Endothelial cell of umbilical vein (primary cell): ENCODE results near the gene TUT7. TPM values are rescaled to one million over a fixed set of nuclear protein-coding genes. Genes with fewer than 3 reads are reported as not detected.
A peak's percentile ranks its signal among the peaks of the same experiment; 100 is the strongest.

Experiments used
- BruUV-seq: library from RNA; stranded (reverse); fragments of 400-500 nt; replicated peaks from 2 replicates; lab custom pipeline; 2021; lab: Mats Ljungman, UMichigan
- CTCF ChIA-PET: fragments of 300-600, 350-600 bp; sonication (Branson Sonifier 250); formaldehyde crosslinking; loops from one replicate; lab custom pipeline; 2021; ENCODE audit warnings: antibody characterized with exemption, inconsistent platforms; lab: Charles Lee
- POLR2A ChIA-PET: fragments of 300-600, 350-600 bp; sonication (Branson Sonifier 250); formaldehyde crosslinking; loops from one replicate; lab custom pipeline; 2021; ENCODE audit warnings: antibody characterized with exemption, inconsistent platforms; lab: Charles Lee
- DNase-seq: peaks from one replicate; pipeline ENCODE4 v3.0.0-alpha.2; 2011; ENCODE audit warnings: low read depth, low spot score
- FAIRE-seq: peaks from 2 replicates; lab custom pipeline; 2011; peaks lifted over from hg19 to GRCh38; lab: Jason Lieb, UNC
- H2AFZ ChIP-seq: 2 replicates; pipeline ENCODE4 v1.6.0; 2012; ENCODE audit warnings: low read depth, low read length, control low read depth, inconsistent platforms
- H3K27ac ChIP-seq: 2 replicates; pipeline ENCODE4 v1.5.1; 2011; ENCODE audit warnings: low read depth, mild to moderate bottlenecking, control low read depth, low read length, moderate library complexity; ENCODE audit not compliant: insufficient read depth
- H3K27me3 ChIP-seq, 2 experiments: 2 replicates each; pipeline versions ENCODE4 v1.6.0 to v1.6.1; 2011; ENCODE audit warnings: low read length in 2 of 2, mixed read lengths in 1 of 2; ENCODE audit not compliant: control insufficient read depth in 2 of 2, insufficient read depth in 2 of 2
- H3K36me3 ChIP-seq, 2 experiments: 2 replicates in 1 of 2; 3 replicates in 1 of 2; pipeline ENCODE4 v1.5.1; 2011; ENCODE audit warnings: low read length in 2 of 2, mild to moderate bottlenecking in 1 of 2, moderate library complexity in 1 of 2; ENCODE audit not compliant: control insufficient read depth in 2 of 2, insufficient read depth in 2 of 2; ENCODE audit errors: extremely low read depth in 1 of 2
- H3K4me1 ChIP-seq: 3 replicates; pipeline ENCODE4 v1.5.1; 2011; ENCODE audit warnings: mild to moderate bottlenecking, low read length; ENCODE audit not compliant: control insufficient read depth, insufficient read depth; ENCODE audit errors: extremely low read depth
- H3K4me2 ChIP-seq: 2 replicates; pipeline ENCODE4 v1.6.1; 2011; ENCODE audit warnings: low read length, control low read depth, mixed read lengths; ENCODE audit not compliant: insufficient read depth
- H3K4me3 ChIP-seq, 3 experiments: fragments of 200-600 bp in 1 of 3; sonication (generic), shearing (Covaris generic) in 1 of 3; replicated peaks in 1 of 3; 2 replicates each; pipeline ENCODE4 v1.5.1; 2011 to 2016; ENCODE audit warnings: control low read depth in 3 of 3, low read length in 3 of 3, mild to moderate bottlenecking in 2 of 3, inconsistent platforms in 1 of 3, low read depth in 1 of 3, moderate library complexity in 1 of 3; ENCODE audit not compliant: insufficient read depth in 1 of 3
- H3K79me2 ChIP-seq: 2 replicates; pipeline ENCODE4 v1.6.0; 2012; ENCODE audit warnings: low read length, inconsistent platforms; ENCODE audit not compliant: control insufficient read depth, insufficient read depth
- H3K9ac ChIP-seq: replicated peaks from 2 replicates; pipeline ENCODE3; 2011; ENCODE audit warnings: low read length, control low read depth; ENCODE audit not compliant: insufficient read depth; ENCODE audit errors: extremely low read depth
- H3K9me1 ChIP-seq: replicated peaks from 3 replicates; pipeline ENCODE4 v1.6.0; 2011; ENCODE audit warnings: mild to moderate bottlenecking, low read length; ENCODE audit not compliant: control insufficient read depth, insufficient read depth; ENCODE audit errors: extremely low read depth
- H3K9me3 ChIP-seq: replicated peaks from 2 replicates; pipeline ENCODE4 v1.5.1; 2012; ENCODE audit warnings: low read length, inconsistent platforms; ENCODE audit not compliant: control insufficient read depth, insufficient read depth
- H4K20me1 ChIP-seq: replicated peaks from 2 replicates; pipeline ENCODE3; 2011; ENCODE audit warnings: mild to moderate bottlenecking, low read length; ENCODE audit not compliant: control insufficient read depth, insufficient read depth; ENCODE audit errors: extremely low read depth
- EZH2 ChIP-seq: IDR thresholded peaks from 2 replicates; pipeline ENCODE4 v1.6.1; 2012; ENCODE audit warnings: borderline replicate concordance, low read depth, mild to moderate bottlenecking, moderate library complexity, low read length, inconsistent platforms; ENCODE audit not compliant: severe bottlenecking
- FOS ChIP-seq: IDR thresholded peaks from 2 replicates; pipeline ENCODE4 v1.6.1; 2011; ENCODE audit warnings: mild to moderate bottlenecking, low read length, moderate library complexity, borderline replicate concordance; ENCODE audit not compliant: insufficient read depth
- GATA2 ChIP-seq: IDR thresholded peaks from 2 replicates; pipeline ENCODE4 v1.7.0; 2011; ENCODE audit warnings: low read depth, mild to moderate bottlenecking, moderate library complexity, mixed read lengths, low read length; ENCODE audit not compliant: insufficient read length, insufficient read depth
- JUN ChIP-seq: IDR thresholded peaks from 2 replicates; pipeline ENCODE4 v1.6.1; 2011; ENCODE audit warnings: borderline replicate concordance, low read depth; ENCODE audit not compliant: insufficient read length, insufficient read depth
- MYC ChIP-seq: IDR thresholded peaks from one replicate; pipeline ENCODE4 v1.6.1; 2011; ENCODE audit warnings: mild to moderate bottlenecking, low read depth, low read length
- POLR2A ChIP-seq: IDR thresholded peaks from 2 replicates; pipeline ENCODE4 v1.6.1; 2012; ENCODE audit warnings: low read depth, mild to moderate bottlenecking, control low read depth, low read length
- POLR2AphosphoS5 ChIP-seq: IDR thresholded peaks from 2 replicates; pipeline ENCODE4 v1.6.1; 2012; ENCODE audit warnings: low read depth, mild to moderate bottlenecking, control low read depth, low read length, moderate library complexity; ENCODE audit not compliant: insufficient read depth
- dilution Hi-C: fragments of 300-500 bp; cut with MboI; formaldehyde crosslinking; loops from one replicate; pipeline ENCODE4 v1.15.0; 2019; ENCODE audit warnings: low sequenced_read_pairs; ENCODE audit not compliant: extremely low pct_ligation_motif_present
- intact Hi-C: fragments of 100-400 bp; cut with micrococcal nuclease; formaldehyde crosslinking; loops from one replicate; pipeline ENCODE4 v1.10.0; 2022
- polyA plus RNA-seq, 4 experiments: library from polyadenylated mRNA; depleted of rRNA in 3 of 4; stranded (reverse) in 3 of 4; unstranded in 1 of 4; fragments of >200 nt; gene quantifications; 2 replicates each; pipeline versions ENCODE4 v1.2.1 to v1.2.3, GENCODE V29; 2011 to 2012; ENCODE audit warnings: missing spikeins in 1 of 4
- total RNA-seq: library from RNA; stranded (reverse); gene quantifications from 2 replicates; pipeline ENCODE4 v1.2.3, GENCODE V29; 2021
- TF ChIP-seq, protein P1 (sequence below), 2 donors: IDR thresholded peaks; 1 replicate in 1 of 2; 2 replicates in 1 of 2; pipeline ENCODE4 v1.5.1; 2011; ENCODE audit warnings: low read length in 2 of 2, mild to moderate bottlenecking in 2 of 2, moderate library complexity in 2 of 2, control low read depth in 1 of 2, inconsistent platforms in 1 of 2, low read depth in 1 of 2; ENCODE audit not compliant: insufficient read depth in 1 of 2; ENCODE audit errors: extremely low read depth in 1 of 2
- TF ChIP-seq, protein P2 (sequence below): IDR thresholded peaks from 2 replicates; pipeline ENCODE4 v1.6.1; 2011; ENCODE audit not compliant: insufficient read depth, insufficient read length

The TUT7 gene
- total and polyA plus RNA-seq, 2 donors (not counting 3 experiments of a cell fraction or from before 2014, with no cell fraction given) = 5.1 to 19.0 TPM

DNA sequence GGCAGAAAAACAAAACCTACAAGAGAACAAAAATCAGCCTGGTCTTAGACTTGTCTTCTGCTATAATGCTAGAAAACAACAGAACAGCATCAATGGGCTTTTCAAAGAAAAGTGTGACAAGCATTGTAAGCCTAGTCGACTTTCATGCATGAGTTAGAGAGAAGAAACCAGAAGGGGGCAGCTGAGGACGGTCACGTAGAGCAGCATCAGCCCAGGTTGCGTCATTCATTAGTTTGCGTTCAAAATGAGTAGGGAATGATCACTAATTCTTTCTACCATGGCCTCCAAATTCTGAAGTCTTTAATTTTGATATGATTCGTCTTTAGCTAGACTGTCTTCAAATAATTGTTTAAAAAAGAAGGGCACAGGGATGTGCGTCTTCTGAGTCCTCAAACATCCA lies 67.2 kb downstream of the TUT7 start:
- Histone ChIP-seq H3K36me3 (no peaks in the 10 kb centered on the region), H2AFZ (no peak overlapping the region), H3K4me3 (no peak overlapping the region), H3K9ac (no peak overlapping the region), H3K79me2 (no peaks in the 10 kb centered on the region), H4K20me1 (no peaks in the 10 kb centered on the region), H3K9me1 (no peaks in the 10 kb centered on the region), H3K27me3 (no peaks in the 10 kb centered on the region), H3K4me1 (peaks cover 5% of the 10 kb centered on the region), H3K9me3 (no peaks in the 10 kb centered on the region), H3K27ac (no peak overlapping the region), H3K4me2 (no peak overlapping the region)
- peak; percentile 40 for FAIRE-seq
- DNase-seq = no peak
- ChIA-PET CTCF (no interaction called here), POLR2A (no interaction called here)
- BruUV-seq = no TSS peak
- TF ChIP-seq FOS (no peak), GATA2 (no peak), JUN (no peak)
- intact Hi-C loops (no loop called here), dilution Hi-C loops (no loop called here)

DNA sequence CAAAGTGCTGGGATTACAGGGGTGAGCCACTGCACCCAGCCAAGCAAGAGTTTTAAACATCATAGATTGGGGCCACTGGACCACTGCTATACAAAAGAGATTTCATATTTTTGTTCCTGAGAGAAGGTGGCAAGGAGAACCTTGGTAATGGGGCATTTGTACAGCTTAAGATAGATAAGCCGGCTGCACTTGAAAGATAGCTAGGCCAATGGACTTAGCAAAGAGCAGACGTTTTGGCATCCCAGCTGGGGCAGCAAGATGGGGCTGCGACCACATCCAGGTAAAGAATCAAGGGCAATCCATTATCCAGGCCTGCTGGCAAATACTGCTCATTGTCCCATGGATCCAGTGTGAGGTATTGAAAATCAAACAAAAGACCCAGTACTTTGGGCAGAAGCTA lies 67.9 kb downstream of the TUT7 start:
- TF ChIP-seq POLR2A (no peak), FOS (no peak), JUN (no peak), GATA2 (no peak), MYC (no peak), EZH2 (no peak), POLR2AphosphoS5 (no peak)
- TF ChIP-seq, protein P1, sequence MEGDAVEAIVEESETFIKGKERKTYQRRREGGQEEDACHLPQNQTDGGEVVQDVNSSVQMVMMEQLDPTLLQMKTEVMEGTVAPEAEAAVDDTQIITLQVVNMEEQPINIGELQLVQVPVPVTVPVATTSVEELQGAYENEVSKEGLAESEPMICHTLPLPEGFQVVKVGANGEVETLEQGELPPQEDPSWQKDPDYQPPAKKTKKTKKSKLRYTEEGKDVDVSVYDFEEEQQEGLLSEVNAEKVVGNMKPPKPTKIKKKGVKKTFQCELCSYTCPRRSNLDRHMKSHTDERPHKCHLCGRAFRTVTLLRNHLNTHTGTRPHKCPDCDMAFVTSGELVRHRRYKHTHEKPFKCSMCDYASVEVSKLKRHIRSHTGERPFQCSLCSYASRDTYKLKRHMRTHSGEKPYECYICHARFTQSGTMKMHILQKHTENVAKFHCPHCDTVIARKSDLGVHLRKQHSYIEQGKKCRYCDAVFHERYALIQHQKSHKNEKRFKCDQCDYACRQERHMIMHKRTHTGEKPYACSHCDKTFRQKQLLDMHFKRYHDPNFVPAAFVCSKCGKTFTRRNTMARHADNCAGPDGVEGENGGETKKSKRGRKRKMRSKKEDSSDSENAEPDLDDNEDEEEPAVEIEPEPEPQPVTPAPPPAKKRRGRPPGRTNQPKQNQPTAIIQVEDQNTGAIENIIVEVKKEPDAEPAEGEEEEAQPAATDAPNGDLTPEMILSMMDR (IDR thresholded peaks at IDR 0.05; ENCODE audit: extremely low read depth in 1 of 2, insufficient read depth in 1 of 2, low read depth in 1 of 2, low read length in 2 of 2) = no peak
- TF ChIP-seq, protein P2, sequence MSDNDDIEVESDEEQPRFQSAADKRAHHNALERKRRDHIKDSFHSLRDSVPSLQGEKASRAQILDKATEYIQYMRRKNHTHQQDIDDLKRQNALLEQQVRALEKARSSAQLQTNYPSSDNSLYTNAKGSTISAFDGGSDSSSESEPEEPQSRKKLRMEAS = no peak
- no peak overlapping the region for H3K4me2 ChIP-seq
- no peak overlapping the region for H3K4me3 ChIP-seq
- no peak overlapping the region for H3K27ac ChIP-seq
- peaks cover 5% of the 10 kb centered on the region for H3K79me2 ChIP-seq
- intact Hi-C loops (no loop called here), dilution Hi-C loops (no loop called here)
- no peaks in the 10 kb centered on the region for H4K20me1 ChIP-seq
- no peak for FAIRE-seq
- H3K9me1 ChIP-seq = no peaks in the 10 kb centered on the region
- H2AFZ ChIP-seq = no peak overlapping the region
- ChIA-PET POLR2A (no interaction called here), CTCF (no interaction called here)
- no peaks in the 10 kb centered on the region for H3K36me3 ChIP-seq
- DNase-seq = no peak
- no peaks in the 10 kb centered on the region for H3K27me3 ChIP-seq
- H3K9me3 ChIP-seq = no peaks in the 10 kb centered on the region
- H3K9ac ChIP-seq = no peak overlapping the region
- BruUV-seq = no TSS peak
- H3K4me1 ChIP-seq = peaks cover 7% of the 10 kb centered on the region
